H9 (cell line): ENCODE results near the gene CYB5R3. TPM values are rescaled to one million over a fixed set of nuclear protein-coding genes. Genes with fewer than 3 reads are reported as not detected.

ENCODE experiments used
- DNase-seq: peaks from one replicate; pipeline ENCODE4 v3.0.0-alpha.2; 2017
- H2AFZ ChIP-seq: one replicate; pipeline ENCODE4 v1.6.1; 2013; ENCODE audit warnings: mild to moderate bottlenecking, low read length, control low read depth, moderate library complexity
- H2AK5ac ChIP-seq: 2 replicates; pipeline ENCODE4 v1.6.1; 2013; ENCODE audit warnings: low read length, control low read depth, mixed read lengths; ENCODE audit not compliant: insufficient read length
- H2BK120ac ChIP-seq: one replicate; pipeline ENCODE4 v1.6.1; 2013; ENCODE audit warnings: low read depth, mild to moderate bottlenecking, low read length, control low read depth, inconsistent platforms; ENCODE audit not compliant: poor library complexity, severe bottlenecking
- H2BK12ac ChIP-seq: 2 replicates; pipeline ENCODE4 v1.6.1; 2013; ENCODE audit warnings: low read length, control low read depth, mixed read lengths, low read depth; ENCODE audit not compliant: insufficient read length
- H2BK15ac ChIP-seq: 2 replicates; pipeline ENCODE4 v1.6.1; 2013; ENCODE audit warnings: low read depth, low read length, control low read depth
- H2BK20ac ChIP-seq: one replicate; pipeline ENCODE4 v1.6.1; 2013; ENCODE audit warnings: low read depth, mild to moderate bottlenecking, low read length, control low read depth, inconsistent platforms; ENCODE audit not compliant: poor library complexity, severe bottlenecking
- H2BK5ac ChIP-seq: 2 replicates; pipeline ENCODE4 v1.6.1; 2013; ENCODE audit warnings: low read length, control low read depth, mixed read lengths; ENCODE audit not compliant: insufficient read length
- H3K14ac ChIP-seq: 2 replicates; pipeline ENCODE4 v1.6.1; 2013; ENCODE audit warnings: low read length, control low read depth; ENCODE audit not compliant: insufficient read depth
- H3K18ac ChIP-seq: 2 replicates; pipeline ENCODE4 v1.6.1; 2013; ENCODE audit warnings: low read depth, mild to moderate bottlenecking, mixed read lengths, low read length, control low read depth; ENCODE audit not compliant: insufficient read length
- H3K23ac ChIP-seq: 2 replicates; pipeline ENCODE4 v1.6.1; 2013; ENCODE audit warnings: low read length, control low read depth, mixed read lengths, low read depth; ENCODE audit not compliant: insufficient read length
- H3K23me2 ChIP-seq: 2 replicates; pipeline ENCODE4 v1.6.1; 2013; ENCODE audit warnings: low read depth, mild to moderate bottlenecking, mixed read lengths, low read length, control low read depth; ENCODE audit not compliant: insufficient read length, poor library complexity, severe bottlenecking
- H3K27ac ChIP-seq: 2 replicates; pipeline ENCODE4 v1.5.1; 2013; ENCODE audit warnings: low read length, control low read depth, mixed read lengths, low read depth; ENCODE audit not compliant: insufficient read length
- H3K27me3 ChIP-seq: 2 replicates; pipeline ENCODE4 v1.6.1; 2013; ENCODE audit warnings: low read length, control low read depth, inconsistent platforms; ENCODE audit not compliant: insufficient read depth
- H3K4ac ChIP-seq: 2 replicates; pipeline ENCODE4 v1.6.1; 2013; ENCODE audit warnings: low read depth, mild to moderate bottlenecking, control low read depth, inconsistent platforms, low read length, moderate library complexity
- H3K4me1 ChIP-seq: 2 replicates; pipeline ENCODE4 v1.6.1; 2013; ENCODE audit warnings: low read length, control low read depth, inconsistent platforms; ENCODE audit not compliant: insufficient read depth
- H3K4me2 ChIP-seq: 2 replicates; pipeline ENCODE4 v1.6.1; 2013; ENCODE audit warnings: low read length, control low read depth, mixed read lengths; ENCODE audit not compliant: insufficient read length, insufficient read depth
- H3K56ac ChIP-seq: 2 replicates; pipeline ENCODE4 v1.6.1; 2013; ENCODE audit warnings: low read depth, mild to moderate bottlenecking, mixed read lengths, low read length, control low read depth; ENCODE audit not compliant: insufficient read length
- H3K79me1 ChIP-seq: 2 replicates; pipeline ENCODE4 v1.6.1; 2013; ENCODE audit warnings: low read depth, mild to moderate bottlenecking, moderate library complexity, low read length, control low read depth, inconsistent platforms; ENCODE audit not compliant: insufficient read depth, poor library complexity, severe bottlenecking
- H3K79me2 ChIP-seq: 2 replicates; pipeline ENCODE4 v1.6.1; 2013; ENCODE audit warnings: low read length, control low read depth, inconsistent platforms; ENCODE audit not compliant: insufficient read depth
- H3K9ac ChIP-seq: 2 replicates; pipeline ENCODE4 v1.6.1; 2013; ENCODE audit warnings: low read length, control low read depth, mixed read lengths; ENCODE audit not compliant: insufficient read length; ENCODE audit errors: extremely low read depth
- H3K9me3 ChIP-seq: one replicate; pipeline ENCODE4 v1.6.1; 2013; ENCODE audit warnings: low read depth, low read length, inconsistent platforms; ENCODE audit not compliant: control insufficient read depth
- H3T11ph ChIP-seq: one replicate; pipeline ENCODE4 v1.6.1; 2013; ENCODE audit warnings: mild to moderate bottlenecking, low read length, control low read depth, inconsistent platforms
- H4K20me1 ChIP-seq: one replicate; pipeline ENCODE4 v1.6.1; 2013; ENCODE audit not compliant: control insufficient read depth, insufficient read length, insufficient read depth
- H4K5ac ChIP-seq: 2 replicates; pipeline ENCODE4 v1.6.1; 2013; ENCODE audit warnings: low read depth, mild to moderate bottlenecking, mixed read lengths, low read length, control low read depth; ENCODE audit not compliant: insufficient read length
- H4K8ac ChIP-seq: replicated peaks from 2 replicates; pipeline ENCODE4 v1.6.1; 2013; ENCODE audit warnings: low read length, control low read depth, mixed read lengths, low read depth; ENCODE audit not compliant: insufficient read length
- H4K91ac ChIP-seq: 2 replicates; pipeline ENCODE4 v1.6.1; 2013; ENCODE audit warnings: low read depth, mild to moderate bottlenecking, moderate library complexity, mixed read lengths, low read length, control low read depth; ENCODE audit not compliant: insufficient read length
- H3K27ac Mint-ChIP-seq, 3 experiments: 2 replicates in 2 of 3; 3 replicates in 1 of 3; pipeline ENCODE4 v1.8.0; 2020 to 2021; ENCODE audit warnings: mixed read lengths in 3 of 3, mild to moderate bottlenecking in 1 of 3, moderate library complexity in 1 of 3
- H3K27me3 Mint-ChIP-seq: 2 replicates; pipeline ENCODE4 v1.8.0; 2021; ENCODE audit warnings: low read depth, mild to moderate bottlenecking, moderate library complexity, mixed read lengths
- H3K36me3 Mint-ChIP-seq, 3 experiments: 2 replicates in 2 of 3; 3 replicates in 1 of 3; pipeline ENCODE4 v1.8.0; 2020 to 2021; ENCODE audit warnings: low read depth in 3 of 3, mixed read lengths in 3 of 3; ENCODE audit not compliant: insufficient read depth in 1 of 3
- H3K4me1 Mint-ChIP-seq, 2 experiments: 2 replicates each; pipeline ENCODE4 v1.8.0; 2020; ENCODE audit warnings: mixed read lengths in 2 of 2
- H3K4me3 Mint-ChIP-seq, 2 experiments: 2 replicates in 1 of 2; 3 replicates in 1 of 2; pipeline ENCODE4 v1.8.0; 2020 to 2021; ENCODE audit warnings: mild to moderate bottlenecking in 2 of 2, mixed read lengths in 2 of 2, moderate library complexity in 1 of 2
- H3K9me3 Mint-ChIP-seq, 2 experiments: 2 replicates in 1 of 2; 3 replicates in 1 of 2; pipeline ENCODE4 v1.8.0; 2020; ENCODE audit warnings: mild to moderate bottlenecking in 2 of 2, mixed read lengths in 2 of 2, moderate library complexity in 1 of 2
- WGBS: extraction: QIAGEN DNeasy Blood & Tissue Kit; methylation state at CpG from one replicate; pipeline ENCODE4 v1.1.7; 2013; ENCODE audit warnings: missing lambda C conversion rate, low lambda C conversion rate, mixed read lengths; ENCODE audit not compliant: insufficient read length; ENCODE audit errors: extremely low coverage; 5-methylcytosine and 5-hydroxymethylcytosine counted together
- total RNA-seq: library from RNA; stranded (reverse); gene quantifications from 2 replicates; pipeline ENCODE4 v1.2.1, GENCODE V29; 2021
- TF ChIP-seq, protein P1 (sequence below): fragments of 200-600 bp; sonication (generic); conservative IDR thresholded peaks from 3 replicates; pipeline ENCODE4 v1.8.0; 2021; ENCODE audit warnings: antibody characterized with exemption, mild to moderate bottlenecking

CYB5R3 gene
- total RNA-seq, 1 experiment from 2014 or later: 97.4 TPM

DNA sequence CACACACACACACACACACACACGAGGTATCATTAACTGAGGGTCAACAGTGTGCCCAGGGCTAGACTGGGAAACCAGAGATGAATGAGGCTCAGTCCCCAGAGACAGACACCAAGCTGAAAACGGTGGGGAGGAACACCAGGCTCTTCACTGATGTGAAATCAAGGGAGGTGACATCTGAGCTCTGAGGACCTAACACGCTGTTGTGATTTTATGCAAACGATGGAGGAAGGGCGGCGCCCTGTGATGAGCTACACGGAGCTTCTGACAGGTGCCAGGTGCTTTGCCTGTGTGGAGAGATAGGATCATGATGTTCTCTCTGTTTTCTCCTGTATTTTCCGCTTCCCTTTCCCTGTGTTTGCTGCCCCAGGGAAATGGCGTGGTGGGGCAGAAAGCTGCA is 6.5 kb upstream of the CYB5R3 start:
- no peak overlapping the region for H3K9ac ChIP-seq
- H3K4me1 ChIP-seq: no peaks in the 10 kb centered on the region
- H2AK5ac ChIP-seq: no peak overlapping the region
- no peak overlapping the region for H3K23ac ChIP-seq
- no peak overlapping the region for H2BK120ac ChIP-seq
- H3K79me1 ChIP-seq: no peaks in the 10 kb centered on the region
- no peak overlapping the region for H2BK20ac ChIP-seq
- no CpG with 5 or more reads among the region's 9 CpGs for WGBS
- H3K9me3 ChIP-seq: no peaks in the 10 kb centered on the region
- H3K23me2 ChIP-seq: no peaks in the 10 kb centered on the region
- DNase-seq: no peak
- no peaks in the 10 kb centered on the region for H4K20me1 ChIP-seq
- TF ChIP-seq, protein P1, sequence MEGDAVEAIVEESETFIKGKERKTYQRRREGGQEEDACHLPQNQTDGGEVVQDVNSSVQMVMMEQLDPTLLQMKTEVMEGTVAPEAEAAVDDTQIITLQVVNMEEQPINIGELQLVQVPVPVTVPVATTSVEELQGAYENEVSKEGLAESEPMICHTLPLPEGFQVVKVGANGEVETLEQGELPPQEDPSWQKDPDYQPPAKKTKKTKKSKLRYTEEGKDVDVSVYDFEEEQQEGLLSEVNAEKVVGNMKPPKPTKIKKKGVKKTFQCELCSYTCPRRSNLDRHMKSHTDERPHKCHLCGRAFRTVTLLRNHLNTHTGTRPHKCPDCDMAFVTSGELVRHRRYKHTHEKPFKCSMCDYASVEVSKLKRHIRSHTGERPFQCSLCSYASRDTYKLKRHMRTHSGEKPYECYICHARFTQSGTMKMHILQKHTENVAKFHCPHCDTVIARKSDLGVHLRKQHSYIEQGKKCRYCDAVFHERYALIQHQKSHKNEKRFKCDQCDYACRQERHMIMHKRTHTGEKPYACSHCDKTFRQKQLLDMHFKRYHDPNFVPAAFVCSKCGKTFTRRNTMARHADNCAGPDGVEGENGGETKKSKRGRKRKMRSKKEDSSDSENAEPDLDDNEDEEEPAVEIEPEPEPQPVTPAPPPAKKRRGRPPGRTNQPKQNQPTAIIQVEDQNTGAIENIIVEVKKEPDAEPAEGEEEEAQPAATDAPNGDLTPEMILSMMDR: no peak
- H3T11ph ChIP-seq: no peak overlapping the region
- Mint-ChIP-seq H3K9me3 (peaks cover 0 to 2% of the 10 kb centered on the region in 2 experiments; a peak in 1 of 5 replicates), H3K4me1 (peaks cover 0 to 15% of the 10 kb centered on the region in 2 experiments; a peak in 2 of 4 replicates), H3K4me3 (no peak overlapping the region), H3K36me3 (no peaks in the 10 kb centered on the region), H3K27ac (no peak overlapping the region), H3K27me3 (peaks cover 6% of the 10 kb centered on the region; the same call in 1 of the 2 replicates)
- no peak overlapping the region for H2BK15ac ChIP-seq
- no peak overlapping the region for H4K91ac ChIP-seq
- no peak overlapping the region for H3K14ac ChIP-seq
- H2BK5ac ChIP-seq: no peak overlapping the region
- H3K4ac ChIP-seq: no peak overlapping the region
- no peak overlapping the region for H4K8ac ChIP-seq
- H2BK12ac ChIP-seq: no peak overlapping the region
- H3K27ac ChIP-seq: no peak overlapping the region
- no peak overlapping the region for H3K18ac ChIP-seq
- H4K5ac ChIP-seq: no peak overlapping the region
- no peaks in the 10 kb centered on the region for H3K27me3 ChIP-seq
- H3K4me2 ChIP-seq: no peak overlapping the region
- no peak overlapping the region for H3K56ac ChIP-seq
- no peaks in the 10 kb centered on the region for H3K79me2 ChIP-seq
- H2AFZ ChIP-seq: no peak overlapping the region
